Measurements from ENCODE around the gene PAPPA2.
"Not testable (repeated sequence)": the region's sequence is repeated elsewhere in the genome, so short reads cannot be mapped to it uniquely, and the experiment has no call there.

GRCh38 chr1:176561761-176562160 lies 98.8 kb downstream of the PAPPA2 start:
- TF ChIP-seq CTCF, POLR2A, POLR2AphosphoS5 (IDR thresholded peaks at IDR 0.05): not testable (repeated sequence)

Measured in breast epithelium (tissue), 3 donors.